Liver (tissue), 3 donors: ENCODE results near the gene TBL1XR1.

ENCODE experiments used
- EGR1 ChIP-seq, 2 donors: IDR thresholded peaks; 2 replicates each; pipeline ENCODE4 v1.6.1; 2016 to 2018; ENCODE audit warnings: antibody characterized with exemption in 2 of 2, low read depth in 2 of 2
- RAD21 ChIP-seq, 2 donors: IDR thresholded peaks; 2 replicates each; pipeline ENCODE4 v1.6.1; 2016; ENCODE audit warnings: antibody characterized with exemption in 2 of 2, mild to moderate bottlenecking in 2 of 2
- SP1 ChIP-seq: IDR thresholded peaks from 2 replicates; pipeline ENCODE4 v1.6.1; 2018; ENCODE audit warnings: antibody characterized with exemption, mild to moderate bottlenecking
- TAF1 ChIP-seq: conservative IDR thresholded peaks from 2 replicates; pipeline ENCODE4 v1.6.1; 2016; ENCODE audit warnings: antibody characterized with exemption, mild to moderate bottlenecking
- TF ChIP-seq, protein P1 (sequence below): IDR thresholded peaks from 2 replicates; pipeline ENCODE4 v1.6.1; 2016; ENCODE audit warnings: antibody characterized with exemption, mild to moderate bottlenecking
- TF ChIP-seq, protein P2 (sequence below): IDR thresholded peaks from 2 replicates; pipeline ENCODE4 v1.6.1; 2016; ENCODE audit warnings: antibody characterized with exemption
- TF ChIP-seq, protein P3 (sequence below): fragments of 150-350 bp; IDR thresholded peaks from 2 replicates; pipeline ENCODE4 v1.5.1; 2017; ENCODE audit warnings: improper control_type of control experiment, low read depth, low read length; ENCODE audit not compliant: missing input control
- donor health status: healthy.
- donor health status: healthy.

DNA sequence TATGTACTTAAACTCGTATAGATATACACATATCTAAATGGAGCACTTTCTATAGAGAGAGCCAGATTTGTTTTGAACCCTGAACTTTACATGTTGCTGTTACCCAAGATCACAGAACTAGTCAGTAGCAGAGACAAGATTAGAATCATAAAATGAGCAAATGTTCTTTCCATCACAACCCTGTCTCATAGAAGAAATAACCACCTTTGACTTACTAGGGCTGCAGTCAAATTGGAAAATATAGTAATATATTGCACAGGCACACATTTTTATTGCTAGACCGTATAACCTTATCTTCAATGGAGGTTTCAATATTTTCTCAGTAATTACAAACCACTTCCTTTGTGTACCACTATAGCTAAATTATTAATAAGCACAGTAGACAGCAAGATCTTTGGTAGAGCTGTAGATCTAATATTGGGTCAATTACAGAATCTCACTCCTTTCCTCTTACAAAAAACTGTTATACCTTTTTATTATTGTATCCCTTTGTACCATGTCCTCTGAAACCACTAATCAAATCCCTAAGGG, 41.5 kb upstream of the TBL1XR1 start:
- TF ChIP-seq, protein P1, sequence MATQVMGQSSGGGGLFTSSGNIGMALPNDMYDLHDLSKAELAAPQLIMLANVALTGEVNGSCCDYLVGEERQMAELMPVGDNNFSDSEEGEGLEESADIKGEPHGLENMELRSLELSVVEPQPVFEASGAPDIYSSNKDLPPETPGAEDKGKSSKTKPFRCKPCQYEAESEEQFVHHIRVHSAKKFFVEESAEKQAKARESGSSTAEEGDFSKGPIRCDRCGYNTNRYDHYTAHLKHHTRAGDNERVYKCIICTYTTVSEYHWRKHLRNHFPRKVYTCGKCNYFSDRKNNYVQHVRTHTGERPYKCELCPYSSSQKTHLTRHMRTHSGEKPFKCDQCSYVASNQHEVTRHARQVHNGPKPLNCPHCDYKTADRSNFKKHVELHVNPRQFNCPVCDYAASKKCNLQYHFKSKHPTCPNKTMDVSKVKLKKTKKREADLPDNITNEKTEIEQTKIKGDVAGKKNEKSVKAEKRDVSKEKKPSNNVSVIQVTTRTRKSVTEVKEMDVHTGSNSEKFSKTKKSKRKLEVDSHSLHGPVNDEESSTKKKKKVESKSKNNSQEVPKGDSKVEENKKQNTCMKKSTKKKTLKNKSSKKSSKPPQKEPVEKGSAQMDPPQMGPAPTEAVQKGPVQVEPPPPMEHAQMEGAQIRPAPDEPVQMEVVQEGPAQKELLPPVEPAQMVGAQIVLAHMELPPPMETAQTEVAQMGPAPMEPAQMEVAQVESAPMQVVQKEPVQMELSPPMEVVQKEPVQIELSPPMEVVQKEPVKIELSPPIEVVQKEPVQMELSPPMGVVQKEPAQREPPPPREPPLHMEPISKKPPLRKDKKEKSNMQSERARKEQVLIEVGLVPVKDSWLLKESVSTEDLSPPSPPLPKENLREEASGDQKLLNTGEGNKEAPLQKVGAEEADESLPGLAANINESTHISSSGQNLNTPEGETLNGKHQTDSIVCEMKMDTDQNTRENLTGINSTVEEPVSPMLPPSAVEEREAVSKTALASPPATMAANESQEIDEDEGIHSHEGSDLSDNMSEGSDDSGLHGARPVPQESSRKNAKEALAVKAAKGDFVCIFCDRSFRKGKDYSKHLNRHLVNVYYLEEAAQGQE: no peak
- TF ChIP-seq, protein P2, sequence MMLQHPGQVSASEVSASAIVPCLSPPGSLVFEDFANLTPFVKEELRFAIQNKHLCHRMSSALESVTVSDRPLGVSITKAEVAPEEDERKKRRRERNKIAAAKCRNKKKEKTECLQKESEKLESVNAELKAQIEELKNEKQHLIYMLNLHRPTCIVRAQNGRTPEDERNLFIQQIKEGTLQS: no peak
- TF ChIP-seq, protein P3, sequence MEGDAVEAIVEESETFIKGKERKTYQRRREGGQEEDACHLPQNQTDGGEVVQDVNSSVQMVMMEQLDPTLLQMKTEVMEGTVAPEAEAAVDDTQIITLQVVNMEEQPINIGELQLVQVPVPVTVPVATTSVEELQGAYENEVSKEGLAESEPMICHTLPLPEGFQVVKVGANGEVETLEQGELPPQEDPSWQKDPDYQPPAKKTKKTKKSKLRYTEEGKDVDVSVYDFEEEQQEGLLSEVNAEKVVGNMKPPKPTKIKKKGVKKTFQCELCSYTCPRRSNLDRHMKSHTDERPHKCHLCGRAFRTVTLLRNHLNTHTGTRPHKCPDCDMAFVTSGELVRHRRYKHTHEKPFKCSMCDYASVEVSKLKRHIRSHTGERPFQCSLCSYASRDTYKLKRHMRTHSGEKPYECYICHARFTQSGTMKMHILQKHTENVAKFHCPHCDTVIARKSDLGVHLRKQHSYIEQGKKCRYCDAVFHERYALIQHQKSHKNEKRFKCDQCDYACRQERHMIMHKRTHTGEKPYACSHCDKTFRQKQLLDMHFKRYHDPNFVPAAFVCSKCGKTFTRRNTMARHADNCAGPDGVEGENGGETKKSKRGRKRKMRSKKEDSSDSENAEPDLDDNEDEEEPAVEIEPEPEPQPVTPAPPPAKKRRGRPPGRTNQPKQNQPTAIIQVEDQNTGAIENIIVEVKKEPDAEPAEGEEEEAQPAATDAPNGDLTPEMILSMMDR: no peak
- no peak for TF ChIP-seq EGR1 (IDR thresholded peaks at IDR 0.05; ENCODE audit: low read depth in 2 of 2)
- no peak for TF ChIP-seq TAF1
- TF ChIP-seq SP1: no peak
- TF ChIP-seq RAD21 (IDR thresholded peaks at IDR 0.05): no peak
